Activated B cell treated with CpG ODN at 0.5 μM for 24 hours (primary cell): Measurements from ENCODE around the gene ADAM22. TPM values are rescaled to one million over a fixed set of nuclear protein-coding genes. Genes with fewer than 3 reads are reported as not detected.
A peak's percentile ranks its signal among the peaks of the same experiment; 100 is the strongest.

Experiments
- ATAC-seq: fragments of 200-7000 bp; cut with Tn5 transposase; one replicate; pipeline ENCODE4 v1.10.0; 2021; ENCODE audit warnings: low read depth, mild to moderate bottlenecking, moderate library complexity
- CTCF ChIA-PET: fragments of 350-600 bp; sonication (Branson Sonifier 250); formaldehyde crosslinking; loops from one replicate; lab custom pipeline; 2021; ENCODE audit warnings: antibody characterized with exemption; lab: Charles Lee
- POLR2A ChIA-PET: fragments of 350-600 bp; sonication (Branson Sonifier 250); formaldehyde crosslinking; loops from one replicate; lab custom pipeline; 2021; ENCODE audit warnings: antibody characterized with exemption; lab: Charles Lee
- DNase-seq: peaks from one replicate; pipeline ENCODE4 v3.0.0; 2022
- H3K27ac Mint-ChIP-seq: one replicate; pipeline ENCODE4 v1.8.0; 2020; ENCODE audit warnings: mixed read lengths
- H3K27me3 Mint-ChIP-seq: one replicate; pipeline ENCODE4 v1.8.0; 2021; ENCODE audit warnings: mixed read lengths
- H3K36me3 Mint-ChIP-seq: one replicate; pipeline ENCODE4 v1.8.0; 2021; ENCODE audit warnings: low read depth, mixed read lengths
- H3K4me1 Mint-ChIP-seq: one replicate; pipeline ENCODE4 v1.8.0; 2021; ENCODE audit warnings: mixed read lengths
- H3K4me3 Mint-ChIP-seq: one replicate; pipeline ENCODE4 v1.8.0; 2020; ENCODE audit warnings: mild to moderate bottlenecking, mixed read lengths
- H3K9me3 Mint-ChIP-seq: one replicate; pipeline ENCODE4 v1.8.0; 2020; ENCODE audit warnings: mixed read lengths
- intact Hi-C: fragments of 100-400 bp; cut with micrococcal nuclease; formaldehyde crosslinking; loops from one replicate; pipeline ENCODE4 v1.15.1; 2024
- total RNA-seq: library from RNA; stranded (reverse); gene quantifications from 2 replicates; pipeline ENCODE4 v1.2.3, GENCODE V29; 2022
- TF ChIP-seq, protein P1 (sequence below): fragments of 200-600 bp; IDR thresholded peaks from one replicate; pipeline ENCODE4 v1.8.0; 2022; ENCODE audit warnings: antibody characterized with exemption, mild to moderate bottlenecking

ADAM22 gene, protein sequence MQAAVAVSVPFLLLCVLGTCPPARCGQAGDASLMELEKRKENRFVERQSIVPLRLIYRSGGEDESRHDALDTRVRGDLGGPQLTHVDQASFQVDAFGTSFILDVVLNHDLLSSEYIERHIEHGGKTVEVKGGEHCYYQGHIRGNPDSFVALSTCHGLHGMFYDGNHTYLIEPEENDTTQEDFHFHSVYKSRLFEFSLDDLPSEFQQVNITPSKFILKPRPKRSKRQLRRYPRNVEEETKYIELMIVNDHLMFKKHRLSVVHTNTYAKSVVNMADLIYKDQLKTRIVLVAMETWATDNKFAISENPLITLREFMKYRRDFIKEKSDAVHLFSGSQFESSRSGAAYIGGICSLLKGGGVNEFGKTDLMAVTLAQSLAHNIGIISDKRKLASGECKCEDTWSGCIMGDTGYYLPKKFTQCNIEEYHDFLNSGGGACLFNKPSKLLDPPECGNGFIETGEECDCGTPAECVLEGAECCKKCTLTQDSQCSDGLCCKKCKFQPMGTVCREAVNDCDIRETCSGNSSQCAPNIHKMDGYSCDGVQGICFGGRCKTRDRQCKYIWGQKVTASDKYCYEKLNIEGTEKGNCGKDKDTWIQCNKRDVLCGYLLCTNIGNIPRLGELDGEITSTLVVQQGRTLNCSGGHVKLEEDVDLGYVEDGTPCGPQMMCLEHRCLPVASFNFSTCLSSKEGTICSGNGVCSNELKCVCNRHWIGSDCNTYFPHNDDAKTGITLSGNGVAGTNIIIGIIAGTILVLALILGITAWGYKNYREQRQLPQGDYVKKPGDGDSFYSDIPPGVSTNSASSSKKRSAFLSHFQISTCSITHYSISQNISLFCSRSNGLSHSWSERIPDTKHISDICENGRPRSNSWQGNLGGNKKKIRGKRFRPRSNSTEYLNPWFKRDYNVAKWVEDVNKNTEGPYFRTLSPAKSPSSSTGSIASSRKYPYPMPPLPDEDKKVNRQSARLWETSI
- total RNA-seq = 0.71 and 0.88 TPM in 2 replicates

DNA sequence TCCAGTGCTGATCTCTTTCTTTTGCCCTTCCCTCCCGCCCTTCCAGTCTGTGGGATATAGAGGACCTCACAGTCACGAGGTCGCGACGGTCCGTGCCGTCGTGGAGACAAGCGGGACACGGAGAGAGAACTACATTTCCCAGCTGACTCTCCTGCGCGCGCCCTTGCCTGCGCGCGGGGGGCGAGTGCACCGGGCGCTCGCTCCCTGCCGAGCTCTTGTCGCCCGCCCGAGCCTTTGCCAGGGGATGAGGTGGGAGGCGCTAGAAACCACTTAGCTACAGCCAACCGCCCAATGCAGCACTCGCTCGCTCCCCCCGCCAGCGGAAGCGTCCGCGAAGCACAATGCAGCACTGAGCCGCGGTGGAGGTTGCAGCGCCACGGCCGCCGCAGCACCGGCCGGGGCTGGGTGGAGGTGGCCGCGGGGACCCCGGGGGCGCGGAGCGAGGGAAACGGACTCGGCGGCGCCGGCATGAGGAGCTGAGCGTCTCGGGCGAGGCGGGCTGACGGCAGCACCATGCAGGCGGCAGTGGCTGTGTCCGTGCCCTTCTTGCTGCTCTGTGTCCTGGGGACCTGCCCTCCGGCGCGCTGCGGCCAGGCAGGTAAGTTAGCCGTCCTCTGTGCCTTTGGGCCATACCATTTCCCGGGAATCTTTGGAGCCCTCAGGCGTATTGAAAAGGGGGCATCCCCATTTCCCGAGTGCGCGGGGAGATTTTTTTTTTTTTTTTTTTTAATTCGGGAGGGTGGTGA lies at the start of gene ADAM22:
Gene ADAM22 (plus strand): TSS at position 299 of the 746 bp plus-strand sequence. CDS start 215 bp downstream, at position 514.
- DNase-seq (peak; percentile 68), ATAC-seq (peak; percentile 97)
- ChIA-PET POLR2A (interaction anchor here (0.5 to 0.9 kb wide), 2 partner anchors 9 to 211 kb away, joined by 3 read pairs; no protein-coding TSS in a partner anchor), CTCF (no interaction called here)
- peaks cover 14% of the 10 kb centered on the region for H3K4me1 Mint-ChIP-seq
- H3K9me3 Mint-ChIP-seq = no peaks in the 10 kb centered on the region
- H3K27me3 Mint-ChIP-seq = peaks cover 11% of the 10 kb centered on the region
- no peaks in the 10 kb centered on the region for H3K36me3 Mint-ChIP-seq
- peak within 1 kb of the TSS; percentile 32 for H3K27ac Mint-ChIP-seq
- intact Hi-C loops = loop anchor here (1.0 to 2.0 kb wide), 5 partner anchors 58 to 781 kb away; partner anchors contain the start of genes DBF4, DMTF1, RUNDC3B and SLC25A40
- H3K4me3 Mint-ChIP-seq = peak within 1 kb of the TSS; percentile 89
- TF ChIP-seq, protein P1, sequence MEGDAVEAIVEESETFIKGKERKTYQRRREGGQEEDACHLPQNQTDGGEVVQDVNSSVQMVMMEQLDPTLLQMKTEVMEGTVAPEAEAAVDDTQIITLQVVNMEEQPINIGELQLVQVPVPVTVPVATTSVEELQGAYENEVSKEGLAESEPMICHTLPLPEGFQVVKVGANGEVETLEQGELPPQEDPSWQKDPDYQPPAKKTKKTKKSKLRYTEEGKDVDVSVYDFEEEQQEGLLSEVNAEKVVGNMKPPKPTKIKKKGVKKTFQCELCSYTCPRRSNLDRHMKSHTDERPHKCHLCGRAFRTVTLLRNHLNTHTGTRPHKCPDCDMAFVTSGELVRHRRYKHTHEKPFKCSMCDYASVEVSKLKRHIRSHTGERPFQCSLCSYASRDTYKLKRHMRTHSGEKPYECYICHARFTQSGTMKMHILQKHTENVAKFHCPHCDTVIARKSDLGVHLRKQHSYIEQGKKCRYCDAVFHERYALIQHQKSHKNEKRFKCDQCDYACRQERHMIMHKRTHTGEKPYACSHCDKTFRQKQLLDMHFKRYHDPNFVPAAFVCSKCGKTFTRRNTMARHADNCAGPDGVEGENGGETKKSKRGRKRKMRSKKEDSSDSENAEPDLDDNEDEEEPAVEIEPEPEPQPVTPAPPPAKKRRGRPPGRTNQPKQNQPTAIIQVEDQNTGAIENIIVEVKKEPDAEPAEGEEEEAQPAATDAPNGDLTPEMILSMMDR = no peak

DNA sequence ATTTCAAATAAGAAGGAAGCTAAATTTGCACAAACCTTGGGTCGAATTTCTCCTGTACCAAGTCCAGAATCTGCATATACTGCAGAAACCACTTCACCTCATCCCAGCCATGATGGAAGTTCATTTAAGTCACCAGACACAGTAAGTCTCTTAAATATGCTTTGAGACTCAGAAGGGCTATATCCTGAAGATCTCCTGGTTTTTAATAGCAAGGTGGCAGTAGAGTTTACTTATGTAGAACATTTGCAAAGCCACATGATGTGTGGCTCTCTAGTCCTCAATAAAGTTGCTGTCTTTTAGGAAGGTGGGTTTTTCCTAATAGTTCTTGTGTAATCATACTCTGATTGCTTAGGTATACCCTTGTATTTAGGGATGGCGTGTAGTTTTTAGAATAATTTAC lies 49.0 kb upstream of the ADAM22 start:
- TF ChIP-seq, protein P1 = no peak
- ChIA-PET CTCF (interaction anchor here (0.9 to 5.3 kb wide), 6 partner anchors 10 to 573 kb away, joined by 3 to 42 read pairs (median 6); no protein-coding TSS in a partner anchor), POLR2A (no interaction called here)
- no peaks in the 10 kb centered on the region for H3K9me3 Mint-ChIP-seq
- no peaks in the 10 kb centered on the region for H3K4me1 Mint-ChIP-seq
- ATAC-seq (no peak), DNase-seq (no peak)
- intact Hi-C loops = loop anchor here (10.0 kb wide), 1 partner anchor 320 kb away; no protein-coding TSS in a partner anchor
- H3K27me3 Mint-ChIP-seq = no peaks in the 10 kb centered on the region
- no peak overlapping the region for H3K4me3 Mint-ChIP-seq
- peaks cover 50% of the 10 kb centered on the region for H3K36me3 Mint-ChIP-seq
- no peak overlapping the region for H3K27ac Mint-ChIP-seq

DNA sequence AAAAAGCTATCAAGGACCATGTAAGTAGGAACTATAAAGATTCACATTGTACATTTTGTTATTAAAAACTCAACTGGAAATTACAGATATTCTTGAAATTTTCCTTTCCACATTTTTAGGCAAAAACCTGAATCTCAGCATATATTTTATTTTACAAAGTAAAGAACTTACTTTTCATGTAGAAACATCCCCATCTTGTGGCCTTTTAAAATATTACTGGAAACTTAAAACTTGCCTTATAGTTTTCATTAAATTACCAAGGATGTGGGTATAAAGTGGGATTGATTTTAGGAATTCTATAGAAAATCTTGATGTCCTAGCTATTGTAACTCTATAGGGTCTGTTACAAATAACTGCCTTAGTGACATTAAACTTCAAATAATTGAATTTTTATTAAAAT lies 47.2 kb upstream of the ADAM22 start:
- POLR2A ChIA-PET = no interaction called here
- H3K36me3 Mint-ChIP-seq = peaks cover 50% of the 10 kb centered on the region
- ATAC-seq (no peak), DNase-seq (no peak)
- CTCF ChIA-PET = interaction anchor here (0.8 to 5.3 kb wide), 12 partner anchors 8 to 575 kb away, joined by 3 to 42 read pairs (median 5); no protein-coding TSS in a partner anchor
- intact Hi-C loops = loop anchor here (1.0 to 10.0 kb wide), 7 partner anchors 89 to 575 kb away; no protein-coding TSS in a partner anchor
- H3K9me3 Mint-ChIP-seq = no peaks in the 10 kb centered on the region
- no peak overlapping the region for H3K27ac Mint-ChIP-seq
- H3K4me3 Mint-ChIP-seq = no peak overlapping the region
- H3K27me3 Mint-ChIP-seq = no peaks in the 10 kb centered on the region
- TF ChIP-seq, protein P1 = no peak
- no peaks in the 10 kb centered on the region for H3K4me1 Mint-ChIP-seq

DNA sequence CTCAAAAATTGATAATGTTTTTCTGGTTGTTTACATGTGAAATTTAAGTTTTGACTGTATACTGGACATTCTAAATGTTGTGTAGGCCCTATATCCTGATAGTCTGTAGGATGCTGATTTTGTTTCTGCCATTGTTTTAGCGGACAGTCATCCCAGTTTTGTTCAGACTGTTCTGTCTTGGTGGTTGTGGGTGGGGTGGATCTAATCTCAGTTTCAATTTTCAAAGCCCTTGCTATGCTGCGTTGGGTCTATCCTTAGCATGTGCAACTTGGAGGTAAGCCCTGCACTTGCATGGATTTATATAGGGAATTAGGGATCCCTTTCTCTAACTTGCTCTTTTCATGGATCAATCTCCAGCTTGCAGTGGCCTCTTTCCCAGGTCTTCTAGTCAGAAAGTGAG lies 38.7 kb upstream of the ADAM22 start:
- Mint-ChIP-seq H3K27ac (no peak overlapping the region), H3K9me3 (no peaks in the 10 kb centered on the region), H3K36me3 (peaks cover 70% of the 10 kb centered on the region), H3K27me3 (no peaks in the 10 kb centered on the region), H3K4me3 (no peak overlapping the region), H3K4me1 (no peaks in the 10 kb centered on the region)
- no peak for DNase-seq
- TF ChIP-seq, protein P1 = no peak
- ATAC-seq = no peak
- intact Hi-C loops = no loop called here
- POLR2A ChIA-PET = no interaction called here
- CTCF ChIA-PET = no interaction called here
